GM12873 (cell line): Measurements from ENCODE around the gene TMEM63B.

Experiments
- TF ChIP-seq, protein P1 (sequence below): IDR thresholded peaks from 2 replicates; pipeline ENCODE4 v1.5.1; 2012; ENCODE audit warnings: low read depth, mild to moderate bottlenecking, moderate library complexity, low read length, control low read depth; ENCODE audit not compliant: insufficient read depth; ENCODE audit errors: missing control alignments

The TMEM63B gene

DNA sequence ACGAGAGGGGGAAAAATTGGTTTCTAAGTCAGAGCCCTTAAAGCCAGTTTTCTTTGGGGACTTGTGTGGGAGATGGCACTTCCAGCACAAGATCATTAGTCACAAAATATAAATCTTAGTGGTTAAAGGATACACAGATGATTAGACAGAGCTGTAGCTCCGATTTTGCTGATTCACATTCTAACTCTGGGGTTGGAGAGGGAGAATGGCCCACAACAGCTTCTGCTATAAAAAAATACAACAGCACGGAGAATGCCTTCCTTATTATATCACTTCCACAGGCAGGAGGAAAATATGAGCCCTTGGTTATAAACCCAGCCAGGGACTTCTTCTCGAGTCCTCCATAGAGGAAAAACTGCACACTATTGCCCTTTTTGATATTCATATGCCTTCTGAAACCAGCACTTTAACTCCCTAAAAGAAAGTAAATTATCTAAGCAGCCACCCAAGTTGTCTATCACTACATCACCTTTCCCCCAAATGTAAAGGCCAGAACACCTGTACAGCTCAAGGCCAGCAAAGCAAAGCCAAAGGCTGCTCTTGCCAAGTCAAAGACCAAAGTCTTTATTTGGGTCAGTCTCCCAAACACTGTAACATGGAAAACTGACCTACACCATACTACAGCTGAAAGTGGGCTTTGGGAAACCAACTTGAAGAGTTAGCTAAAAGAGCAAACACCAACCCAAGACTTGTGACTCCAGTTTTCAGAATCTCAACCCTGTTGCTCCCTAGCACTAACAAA is 10.5 kb upstream of the TMEM63B start:
- TF ChIP-seq, protein P1, sequence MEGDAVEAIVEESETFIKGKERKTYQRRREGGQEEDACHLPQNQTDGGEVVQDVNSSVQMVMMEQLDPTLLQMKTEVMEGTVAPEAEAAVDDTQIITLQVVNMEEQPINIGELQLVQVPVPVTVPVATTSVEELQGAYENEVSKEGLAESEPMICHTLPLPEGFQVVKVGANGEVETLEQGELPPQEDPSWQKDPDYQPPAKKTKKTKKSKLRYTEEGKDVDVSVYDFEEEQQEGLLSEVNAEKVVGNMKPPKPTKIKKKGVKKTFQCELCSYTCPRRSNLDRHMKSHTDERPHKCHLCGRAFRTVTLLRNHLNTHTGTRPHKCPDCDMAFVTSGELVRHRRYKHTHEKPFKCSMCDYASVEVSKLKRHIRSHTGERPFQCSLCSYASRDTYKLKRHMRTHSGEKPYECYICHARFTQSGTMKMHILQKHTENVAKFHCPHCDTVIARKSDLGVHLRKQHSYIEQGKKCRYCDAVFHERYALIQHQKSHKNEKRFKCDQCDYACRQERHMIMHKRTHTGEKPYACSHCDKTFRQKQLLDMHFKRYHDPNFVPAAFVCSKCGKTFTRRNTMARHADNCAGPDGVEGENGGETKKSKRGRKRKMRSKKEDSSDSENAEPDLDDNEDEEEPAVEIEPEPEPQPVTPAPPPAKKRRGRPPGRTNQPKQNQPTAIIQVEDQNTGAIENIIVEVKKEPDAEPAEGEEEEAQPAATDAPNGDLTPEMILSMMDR = no peak

DNA sequence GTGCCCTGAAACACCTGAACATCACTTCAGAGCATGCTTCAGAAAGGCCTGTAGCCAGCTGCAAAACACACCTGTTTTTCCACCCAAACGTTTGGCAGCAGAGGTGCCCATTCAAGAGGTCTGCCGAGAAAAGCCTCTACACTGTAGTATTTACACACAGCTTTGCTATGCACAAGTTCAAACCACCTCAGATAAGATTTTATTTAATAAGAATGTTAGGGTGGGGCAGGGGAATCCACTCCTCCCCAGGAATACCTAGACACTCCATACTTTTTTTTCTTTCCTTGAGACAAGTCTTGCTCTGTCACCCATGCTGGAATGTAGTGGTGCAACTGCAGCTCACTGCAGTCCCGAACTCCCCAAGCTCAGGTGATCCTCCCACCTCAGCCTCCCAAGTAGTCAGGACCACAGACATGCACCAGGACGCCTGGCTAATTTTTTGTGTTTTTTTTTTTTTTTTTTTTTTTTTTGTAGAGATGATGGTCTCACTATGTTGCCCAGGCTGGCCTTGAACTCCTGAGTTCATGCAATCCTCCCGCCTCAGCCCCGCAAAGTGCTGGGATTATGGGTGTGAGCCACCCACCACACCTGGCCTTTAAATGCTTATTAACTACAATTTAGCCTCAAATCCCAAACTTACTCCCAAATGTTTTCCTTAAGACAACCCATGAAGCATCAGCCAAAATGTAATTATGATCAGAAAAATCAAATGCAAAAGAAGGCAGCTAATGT is 9.8 kb upstream of the TMEM63B start:
- TF ChIP-seq, protein P1 = no peak

DNA sequence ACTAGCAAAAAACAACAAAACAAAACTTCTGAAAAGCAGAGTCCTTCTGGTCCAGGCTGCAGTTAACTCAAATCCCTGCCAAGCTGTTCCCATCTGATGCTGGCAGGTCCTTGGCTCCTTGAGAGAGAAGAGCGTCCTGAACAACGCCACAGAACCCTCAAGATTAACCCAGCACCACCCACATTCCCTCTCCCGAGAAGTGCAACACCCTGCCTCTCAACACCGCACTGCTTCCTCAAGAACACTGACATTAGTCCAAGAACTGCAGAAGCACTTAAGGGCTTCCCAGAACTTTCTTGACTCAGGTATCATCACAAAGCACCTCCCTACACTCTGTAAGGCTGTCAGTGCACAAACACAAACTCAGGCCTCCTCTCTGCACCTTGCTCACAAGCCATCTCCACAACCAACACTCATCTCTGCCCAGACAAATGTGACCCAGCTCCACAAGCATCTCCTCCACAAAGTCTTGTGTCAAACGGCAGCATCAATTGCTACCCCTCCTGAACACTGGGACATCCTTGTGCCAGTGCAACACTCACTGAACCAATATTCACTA is 7.6 kb upstream of the TMEM63B start:
- TF ChIP-seq, protein P1 = no peak

DNA sequence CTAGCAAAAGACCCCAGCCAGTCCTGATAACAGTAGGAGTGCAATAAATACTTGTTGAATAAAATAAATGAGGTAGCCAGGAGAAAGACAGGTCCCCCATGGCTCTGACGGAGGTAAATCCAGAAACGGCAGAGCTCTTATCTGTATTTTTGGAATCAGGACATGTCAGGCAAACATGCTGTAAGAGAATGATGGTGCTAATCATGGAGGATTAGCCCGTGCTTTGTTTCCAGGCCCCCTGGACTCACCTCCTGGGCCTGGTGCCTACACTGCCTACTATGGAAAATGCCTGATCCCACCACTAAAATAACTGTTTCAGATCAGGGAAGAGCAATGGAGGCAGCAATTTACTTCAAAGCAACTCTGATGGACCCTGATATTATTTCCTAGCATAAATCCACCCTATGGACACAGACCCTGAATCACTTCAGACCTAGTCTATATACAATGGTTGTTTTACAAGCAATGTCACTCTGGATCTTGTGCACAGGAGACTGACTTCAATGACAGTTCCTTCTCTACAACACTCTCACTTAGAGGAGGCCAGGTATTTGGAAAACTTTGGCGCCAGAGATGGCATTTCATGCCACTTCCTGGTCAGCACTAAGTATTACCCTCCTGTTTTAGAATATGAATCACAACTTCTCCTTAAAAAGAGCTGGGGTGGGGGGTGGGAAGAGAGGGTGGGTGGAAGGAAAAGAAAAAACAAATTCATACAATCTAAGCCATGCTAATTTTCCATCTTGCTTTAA is 6.5 kb upstream of the TMEM63B start:
- TF ChIP-seq, protein P1 = no peak

DNA sequence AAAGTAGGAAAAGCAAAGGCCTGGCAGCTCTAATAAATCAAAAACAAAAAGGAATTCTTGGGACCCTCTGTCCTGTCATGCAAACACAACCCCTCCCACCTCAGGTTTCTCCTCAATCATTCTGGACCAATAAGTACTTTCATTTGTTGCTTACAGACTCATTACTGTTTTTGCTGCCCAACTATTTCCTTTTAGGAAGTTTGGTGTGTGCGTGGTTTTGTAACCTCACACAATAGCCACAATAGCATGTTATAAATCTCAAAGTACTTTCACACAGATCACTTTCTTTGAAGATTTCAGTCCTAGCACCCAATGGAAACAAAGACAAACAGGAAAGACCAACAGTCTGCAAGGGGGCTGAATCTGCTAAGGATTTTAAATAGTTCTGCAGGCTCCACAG is 4.6 kb upstream of the TMEM63B start:
- TF ChIP-seq, protein P1 = no peak

DNA sequence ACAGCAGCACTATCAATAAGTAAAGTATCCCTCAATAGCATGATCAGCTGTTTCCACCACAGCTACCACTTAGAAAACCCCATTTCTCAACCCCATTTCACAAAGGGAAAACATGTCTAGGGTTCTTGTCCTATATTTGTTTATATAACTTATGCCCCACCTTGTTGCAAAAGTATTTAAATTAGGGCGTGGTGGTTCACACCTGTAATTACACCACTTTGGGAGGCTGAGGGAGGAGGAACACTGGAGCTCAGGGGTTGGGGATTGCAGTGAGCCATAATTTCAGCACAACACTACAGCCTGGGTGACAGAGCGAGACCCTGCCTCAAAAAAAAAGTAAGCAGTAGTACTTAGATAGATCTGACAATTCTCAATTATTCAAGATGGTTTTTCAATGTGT is 3.8 kb upstream of the TMEM63B start:
- TF ChIP-seq, protein P1 = no peak
